T-helper 2 cell treated with Interferon-gamma antibody and Interleukin-4, amounts not matched to agents 100 ng/mL and 5 ng/mL, for 36 hours (primary cell): Measurements from ENCODE around the gene RGN. TPM values are rescaled to one million over a fixed set of nuclear protein-coding genes. Genes with fewer than 3 reads are reported as not detected.
"Not testable (repeated sequence)": the region's sequence is repeated elsewhere in the genome, so short reads cannot be mapped to it uniquely, and the experiment has no call there.

Experiments used
- intact Hi-C: fragments of 100-400 bp; cut with micrococcal nuclease; formaldehyde crosslinking; loops from one replicate; pipeline ENCODE4 v1.15.1; 2023
- total RNA-seq: library from RNA; stranded (reverse); gene quantifications from 2 replicates; pipeline ENCODE4 v1.2.3, GENCODE V29; 2022

The RGN gene
- not detected in 2 replicates for total RNA-seq

GRCh38 chrX:47078129-47079043, at the start of gene RGN:
TSS of gene RGN (plus strand) at chrX:47078443. CDS start at chrX:47081145, 2,702 bp downstream.
- intact Hi-C loops: no loop called here

- intact Hi-C loops: no loop called here
Observed at GRCh38 chrX:47030339-47030738, 47.9 kb upstream of the RGN start.

GRCh38 chrX:47047989-47048388, 30.3 kb upstream of the RGN start:
- intact Hi-C loops: no loop called here

- intact Hi-C loops: no loop called here
Observed at GRCh38 chrX:47059142-47059874, 18.9 kb upstream of the RGN start.

GRCh38 chrX:47060708-47061107, 17.5 kb upstream of the RGN start:
- intact Hi-C loops: no loop called here

- intact Hi-C loops: no loop called here
Observed at GRCh38 chrX:47061238-47061919, 16.9 kb upstream of the RGN start.

- intact Hi-C loops: no loop called here
Observed at GRCh38 chrX:47063179-47063578, 15.1 kb upstream of the RGN start.

GRCh38 chrX:47068214-47068613, 10.0 kb upstream of the RGN start:
- intact Hi-C loops: no loop called here

GRCh38 chrX:47068720-47069119, 9.5 kb upstream of the RGN start:
- intact Hi-C loops: no loop called here

GRCh38 chrX:47080215-47080914, 2.1 kb downstream of the RGN start:
- intact Hi-C loops: no loop called here

- intact Hi-C loops: no loop called here
Observed at GRCh38 chrX:47080915-47081236, 2.6 kb downstream of the RGN start.

- intact Hi-C loops: no loop called here
Observed at GRCh38 chrX:47091149-47091775, 13.0 kb downstream of the RGN start.

- intact Hi-C loops: loop anchor here (2.0 kb wide), 1 partner anchor 190 kb away; no protein-coding TSS in a partner anchor
Observed at GRCh38 chrX:47093248-47093647, 15.0 kb downstream of the RGN start.

GRCh38 chrX:47093860-47094259, 15.6 kb downstream of the RGN start:
- intact Hi-C loops: loop anchor here (2.0 kb wide), 1 partner anchor 191 kb away; no protein-coding TSS in a partner anchor

- intact Hi-C loops: no loop called here
Observed at GRCh38 chrX:47097018-47097417, 18.8 kb downstream of the RGN start.

- intact Hi-C loops: no loop called here
Observed at GRCh38 chrX:47098338-47099094, 20.3 kb downstream of the RGN start.

GRCh38 chrX:47101206-47101605, 23.0 kb downstream of the RGN start:
- intact Hi-C loops: no loop called here

- intact Hi-C loops: not testable (repeated sequence)
Observed at GRCh38 chrX:47110936-47111615, 32.8 kb downstream of the RGN start.

GRCh38 chrX:47112316-47112954, 34.2 kb downstream of the RGN start:
- intact Hi-C loops: no loop called here
